Measurements from ENCODE around the gene LFNG.
"Not testable (repeated sequence)": the region's sequence is repeated elsewhere in the genome, so short reads cannot be mapped to it uniquely, and the experiment has no call there.

The LFNG gene

DNA sequence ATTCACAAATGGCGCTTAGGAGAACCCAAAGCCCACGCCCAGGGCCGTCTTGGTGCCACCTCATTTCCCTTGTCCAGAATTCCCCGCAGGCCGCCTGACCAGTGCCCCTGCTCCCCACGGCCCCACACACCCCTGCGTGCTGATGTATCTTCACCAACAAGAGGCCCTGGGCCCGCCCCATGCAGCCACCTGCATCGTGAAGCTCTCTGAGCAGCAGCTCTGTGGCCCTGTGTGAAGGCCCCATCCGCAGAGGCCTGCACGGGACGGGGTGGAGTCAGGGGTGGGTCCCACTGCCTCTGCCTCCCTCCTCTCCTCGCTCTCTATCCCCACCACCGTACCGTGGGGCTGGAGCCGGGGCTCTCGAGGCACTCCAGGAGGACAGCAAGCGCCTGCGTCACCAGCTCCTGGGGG, 21.1 kb downstream of the LFNG start:
- in situ Hi-C loops (cut with HindIII; ENCODE audit: low sequenced_read_pairs) = no loop called here

DNA sequence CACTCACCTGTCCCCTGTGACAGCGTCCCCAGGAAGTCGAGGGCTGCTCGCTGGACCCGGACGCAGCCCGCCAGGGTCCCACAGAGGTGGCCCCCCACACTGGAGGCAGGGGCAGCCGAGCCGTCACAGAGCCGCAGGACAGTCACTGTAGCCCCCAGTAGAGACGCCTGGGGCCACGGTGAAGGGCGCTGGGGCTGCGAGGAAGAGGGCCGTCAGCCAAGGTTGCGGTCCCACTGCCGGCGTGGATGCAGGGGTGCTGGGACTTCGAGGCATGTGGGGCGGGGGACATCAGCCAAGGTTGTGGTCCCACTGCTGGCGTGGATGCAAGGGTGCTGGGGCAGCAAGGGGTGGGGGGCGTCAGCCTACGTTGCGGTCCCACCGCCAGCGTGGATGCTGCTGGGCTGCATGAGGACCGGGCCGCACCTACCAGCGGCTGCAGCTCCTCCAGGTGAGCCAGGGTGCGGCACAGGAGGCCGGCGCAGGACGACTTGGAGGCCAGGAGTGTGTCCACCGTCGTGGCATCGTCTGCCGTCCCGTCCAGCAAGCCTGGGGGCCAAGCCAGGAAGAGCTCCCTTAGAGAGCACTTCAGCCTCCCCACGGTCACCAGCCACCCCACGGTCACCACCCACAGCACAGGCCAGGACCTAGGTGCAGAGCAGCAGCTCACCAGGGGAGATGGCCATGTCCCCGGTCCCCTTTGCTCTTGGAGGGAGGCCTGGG, 21.9 kb downstream of the LFNG start:
- in situ Hi-C loops (cut with HindIII; ENCODE audit: low sequenced_read_pairs) = no loop called here

DNA sequence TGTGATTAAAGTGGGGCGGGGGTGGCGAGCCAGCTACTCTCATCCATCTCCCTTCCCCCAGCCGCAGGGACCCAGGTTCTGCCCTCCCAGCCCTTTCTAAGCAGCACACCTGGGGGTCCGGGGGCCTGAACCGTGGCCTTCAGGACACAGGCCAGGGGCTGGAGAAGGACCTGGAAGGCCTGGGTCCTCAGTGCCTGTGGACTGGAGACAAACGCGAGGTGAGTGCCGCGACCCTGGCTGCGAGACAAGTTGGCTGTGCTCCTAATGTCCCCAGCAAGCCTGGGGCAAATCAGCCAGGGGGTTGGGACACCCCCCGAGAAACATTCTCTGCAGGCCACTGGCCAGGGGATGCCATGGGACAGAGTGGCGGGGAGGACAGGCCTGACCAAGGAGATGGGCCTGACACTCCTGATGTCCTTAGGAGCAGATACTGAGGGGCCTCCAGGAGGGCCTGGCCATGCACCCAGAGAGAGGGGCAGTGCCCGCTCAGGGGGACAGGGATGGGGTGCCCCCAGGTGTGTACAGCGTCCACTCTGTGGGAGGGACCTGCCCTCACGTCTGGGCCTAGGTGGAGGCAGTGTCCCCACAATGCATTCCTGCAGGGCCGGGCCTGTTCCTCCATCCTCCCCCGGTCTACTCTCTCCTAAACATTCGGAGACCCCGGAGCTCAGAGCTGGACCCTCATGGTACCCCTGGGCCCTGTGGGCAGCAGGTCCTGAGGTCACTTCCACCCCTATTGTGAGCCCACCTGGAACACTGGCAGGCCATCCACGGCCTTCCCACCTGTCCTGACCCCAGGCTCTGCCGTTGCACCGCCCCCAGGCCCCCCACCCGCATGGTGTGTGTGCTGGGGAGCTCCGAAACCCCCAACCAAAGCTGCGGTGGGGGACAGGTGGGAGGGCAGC, 22.7 kb downstream of the LFNG start:
- in situ Hi-C loops (cut with HindIII; ENCODE audit: low sequenced_read_pairs) = no loop called here

DNA sequence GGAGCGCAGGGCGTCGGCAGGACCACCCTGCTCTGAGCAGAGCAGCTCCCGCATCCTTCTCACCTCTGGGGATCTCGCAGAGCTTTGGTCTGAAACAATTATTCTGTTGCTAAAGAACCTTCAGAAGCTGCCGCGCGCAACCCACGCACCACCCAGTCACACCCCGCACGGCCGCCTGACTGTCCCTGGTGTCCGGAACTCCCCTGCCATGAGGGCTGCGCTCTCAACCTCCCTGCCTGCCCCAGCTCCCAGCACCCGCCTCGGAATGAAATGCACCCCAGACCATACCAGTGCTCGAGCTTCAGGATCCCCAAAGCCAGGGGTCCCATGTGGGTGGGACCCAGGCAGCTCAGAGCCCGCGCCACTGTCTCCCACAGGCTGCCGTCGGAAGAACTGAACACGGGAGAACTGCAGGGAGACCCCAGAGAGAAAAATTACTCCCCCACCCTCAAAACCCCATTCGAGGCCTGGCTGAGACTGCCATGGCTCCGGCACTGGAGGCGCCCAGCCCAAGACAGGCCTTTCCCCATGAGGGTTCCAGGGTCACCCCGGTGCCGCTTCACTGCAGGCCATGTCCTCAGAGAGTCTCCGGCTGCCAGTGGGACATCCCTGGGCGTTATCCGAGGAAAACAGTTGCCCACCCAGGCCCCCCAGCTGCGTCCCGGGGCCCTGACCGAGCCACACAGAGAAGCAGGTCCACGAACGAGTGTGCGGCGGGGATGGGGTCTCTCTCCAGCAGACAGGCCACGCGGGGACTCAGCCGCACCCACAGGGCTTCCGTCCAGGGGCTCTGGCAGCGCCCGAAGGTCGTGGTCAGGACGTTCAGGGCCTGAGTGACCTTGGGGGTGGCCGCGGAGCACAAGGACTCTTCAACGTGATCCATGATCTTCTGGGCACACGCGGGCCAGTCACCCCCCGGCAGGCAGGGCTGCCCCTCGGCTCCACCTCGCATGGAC, 23.6 kb downstream of the LFNG start:
- in situ Hi-C loops (cut with HindIII; ENCODE audit: low sequenced_read_pairs) = no loop called here

- in situ Hi-C loops (cut with HindIII; ENCODE audit: low sequenced_read_pairs) = no loop called here
These were observed 25.1 kb downstream of the LFNG start for GRCh38 chr7:2544541-2545188.

- in situ Hi-C loops (cut with HindIII; ENCODE audit: low sequenced_read_pairs) = no loop called here
These were observed 26.3 kb downstream of the LFNG start for GRCh38 chr7:2545746-2546425.

DNA sequence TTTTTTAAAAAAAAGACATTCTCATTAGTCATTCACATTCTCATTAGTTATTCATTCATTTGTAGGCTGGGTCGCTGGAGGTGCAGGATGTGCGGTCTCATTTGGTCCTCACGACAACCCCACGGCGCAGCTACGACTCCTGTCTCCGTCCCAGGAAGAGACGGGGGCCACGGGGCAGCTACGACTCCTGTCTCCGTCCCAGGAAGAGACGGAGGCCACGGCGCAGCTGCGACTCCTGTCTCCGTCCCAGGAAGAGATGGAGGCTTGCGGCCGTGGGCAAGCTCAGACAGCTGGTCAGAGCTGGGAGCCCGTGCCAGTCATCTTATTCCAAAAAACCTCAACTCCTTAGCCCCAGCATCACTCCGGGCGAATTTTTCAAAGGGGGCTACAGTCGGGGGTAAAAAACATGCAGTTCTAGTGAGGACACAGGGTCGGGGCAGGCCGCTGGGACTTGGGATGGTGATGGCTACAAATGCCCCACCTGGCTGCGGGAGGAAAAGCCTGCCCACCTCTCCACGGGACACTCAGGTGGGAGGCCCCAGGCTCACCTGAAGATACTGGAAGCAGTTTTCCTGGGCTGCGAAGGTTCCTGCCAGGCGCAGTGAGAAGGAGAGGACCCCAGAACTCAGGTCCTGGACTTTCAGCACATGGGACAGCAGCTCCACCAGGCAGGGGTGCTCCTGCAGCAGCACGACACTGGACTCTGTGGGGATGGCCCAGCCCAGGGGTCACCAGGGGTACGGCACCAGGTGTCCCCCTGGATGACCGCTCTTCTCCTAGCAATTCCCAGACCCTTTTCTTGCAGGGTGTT, 27.4 kb downstream of the LFNG start:
- in situ Hi-C loops (cut with HindIII; ENCODE audit: low sequenced_read_pairs) = no loop called here

- in situ Hi-C loops (cut with HindIII; ENCODE audit: low sequenced_read_pairs) = no loop called here
These were observed 31.8 kb downstream of the LFNG start for GRCh38 chr7:2551418-2551817.

DNA sequence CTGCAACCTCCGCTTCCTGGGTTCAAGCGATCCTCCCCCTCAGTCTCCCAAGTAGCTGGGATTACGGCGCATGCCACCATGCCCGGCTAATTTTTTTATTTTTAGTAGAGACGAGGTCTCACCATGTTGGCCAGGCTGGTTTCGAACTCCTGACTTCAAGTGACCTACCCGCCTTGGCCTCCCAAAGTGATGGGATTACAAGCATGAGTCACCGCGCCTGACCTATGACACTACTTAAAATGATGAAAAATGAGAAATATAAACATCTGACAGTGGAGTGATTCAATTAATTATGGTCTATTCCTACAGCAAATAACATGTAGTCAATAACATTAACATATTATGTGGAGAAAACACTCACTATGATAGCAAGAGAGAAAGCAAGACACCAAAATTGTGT, 33.5 kb downstream of the LFNG start:
- in situ Hi-C loops (cut with HindIII; ENCODE audit: low sequenced_read_pairs) = no loop called here

- in situ Hi-C loops (cut with HindIII; ENCODE audit: low sequenced_read_pairs) = no loop called here
These were observed 34.4 kb downstream of the LFNG start for GRCh38 chr7:2553831-2554581.

GRCh38 chr7:2554661-2555111, 35.1 kb downstream of the LFNG start:
- in situ Hi-C loops (cut with HindIII; ENCODE audit: low sequenced_read_pairs) = no loop called here

DNA sequence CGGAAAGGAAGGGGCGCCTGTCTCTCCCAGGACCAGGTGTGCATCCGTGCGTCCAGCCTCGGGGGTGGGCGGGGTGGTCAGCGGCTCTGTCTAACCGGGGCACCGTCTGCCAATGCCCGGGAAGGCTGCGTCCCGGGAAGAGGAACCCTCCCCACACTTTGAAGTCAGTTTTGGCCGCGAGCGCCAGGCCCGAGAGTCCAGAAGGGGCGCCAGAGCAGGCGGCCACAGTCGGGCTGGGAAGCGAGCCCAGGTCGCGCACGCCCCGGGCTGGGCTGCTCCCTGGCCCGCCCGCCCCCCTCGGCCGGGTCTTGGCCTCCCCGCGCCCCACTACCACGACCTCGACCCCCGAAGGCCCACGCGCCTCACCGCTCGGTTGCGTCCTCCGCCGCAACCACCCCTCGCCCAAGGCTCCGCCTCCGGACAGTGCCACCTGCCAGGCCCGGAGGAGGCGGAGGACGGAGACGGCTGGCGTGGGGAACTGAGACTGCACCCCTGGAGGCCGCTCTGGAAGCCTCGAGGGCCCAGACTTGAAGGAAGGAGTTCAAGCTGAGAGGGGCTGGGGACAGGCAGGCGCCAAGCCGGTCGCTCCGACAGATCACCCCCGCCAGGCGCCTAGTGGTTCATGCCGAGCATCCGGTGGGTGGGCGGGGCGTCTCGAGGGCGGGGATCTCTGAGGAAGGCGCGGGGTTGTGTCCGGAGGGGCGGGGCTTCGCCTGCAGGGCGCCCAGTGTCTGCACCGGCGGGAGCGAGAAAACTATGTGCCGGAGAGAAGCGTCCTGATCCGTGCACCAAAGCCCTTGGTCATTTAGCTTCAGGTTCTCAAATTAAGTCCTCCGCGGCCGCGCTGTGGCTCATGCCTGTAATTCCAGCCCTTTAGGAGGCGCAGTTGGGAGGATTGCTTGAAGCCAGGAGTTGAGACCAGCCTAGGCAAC, 35.8 kb downstream of the LFNG start, which contains the start of gene BRAT1:
TSS of gene BRAT1 (minus strand) at position 404 of the 932 bp plus-strand sequence. CDS start 1,093 bp downstream, outside the sequence.
- in situ Hi-C loops (cut with HindIII; ENCODE audit: low sequenced_read_pairs) = no loop called here

DNA sequence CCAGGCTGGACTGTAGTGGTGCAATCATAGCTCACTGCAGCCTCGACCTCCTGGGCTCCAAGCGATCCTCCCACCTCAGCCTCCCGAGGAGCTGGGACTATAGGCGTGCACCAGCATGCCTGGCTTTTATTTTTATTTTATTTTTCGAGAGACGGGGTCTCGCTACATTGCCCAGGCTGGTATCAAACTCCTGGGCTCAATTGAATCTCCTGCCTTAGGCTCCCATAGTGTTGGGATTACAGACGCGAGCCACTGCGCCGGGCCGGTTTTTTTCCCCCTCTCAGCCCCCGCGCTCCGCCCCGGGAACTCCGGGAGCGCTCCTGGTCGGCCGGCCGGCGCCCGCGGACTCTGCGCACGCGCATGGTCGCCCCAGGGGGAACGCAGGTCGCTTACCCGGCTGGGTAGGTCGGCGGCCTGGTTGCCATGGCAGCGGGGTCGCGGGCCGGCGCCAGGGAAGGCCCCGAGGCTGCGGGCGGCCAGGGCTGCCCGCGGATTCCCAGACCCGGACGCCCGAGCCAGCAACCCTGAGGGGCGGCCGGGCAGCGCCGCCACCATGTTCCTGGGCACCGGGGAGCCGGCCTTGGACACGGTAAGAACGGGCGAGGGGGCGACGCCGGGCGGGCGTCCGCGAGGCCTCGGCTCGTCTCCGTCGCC, 39.2 kb downstream of the LFNG start, which contains the start of gene IQCE:
TSS of gene IQCE (plus strand) at position 351 of the 654 bp plus-strand sequence. CDS start at position 554, 203 bp downstream.
- in situ Hi-C loops (cut with HindIII; ENCODE audit: low sequenced_read_pairs) = no loop called here

DNA sequence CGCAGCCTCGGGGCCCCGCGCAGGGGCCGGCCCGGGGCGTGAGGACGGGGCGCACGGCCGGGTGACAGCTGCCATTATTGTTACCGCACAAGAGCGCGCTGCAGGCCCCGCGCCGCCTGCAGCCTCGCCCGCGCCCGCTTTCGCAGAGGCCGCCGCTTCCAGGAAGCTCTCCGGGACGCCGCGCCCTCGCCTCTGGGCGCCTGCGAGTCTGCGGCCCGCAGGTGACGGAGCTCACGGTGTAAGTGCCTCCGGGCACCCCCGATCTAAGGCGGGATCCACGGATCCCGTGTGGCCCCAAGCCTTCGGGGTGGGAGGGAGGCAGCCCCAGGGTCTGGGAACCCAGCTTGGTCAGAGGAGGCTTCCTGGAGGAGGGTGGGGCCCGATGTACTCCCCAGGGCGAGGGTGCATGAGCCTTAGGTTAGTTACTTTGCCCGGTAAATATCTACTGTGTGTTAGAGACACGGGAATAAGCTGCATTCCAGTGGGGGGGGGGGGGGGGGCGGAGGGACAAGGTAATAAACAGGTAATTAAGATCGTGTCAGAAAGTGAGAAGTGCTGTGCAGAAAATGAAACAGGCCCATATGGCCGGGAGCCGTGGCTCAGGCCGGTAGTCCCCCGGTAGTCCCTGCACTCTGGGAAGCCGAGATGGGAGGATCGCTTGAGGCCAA, 39.8 kb downstream of the LFNG start:
- in situ Hi-C loops (cut with HindIII; ENCODE audit: low sequenced_read_pairs) = no loop called here

GRCh38 chr7:2563955-2564354, 44.4 kb downstream of the LFNG start:
- in situ Hi-C loops (cut with HindIII; ENCODE audit: low sequenced_read_pairs) = not testable (repeated sequence)

GRCh38 chr7:2564970-2565540, 45.5 kb downstream of the LFNG start:
- in situ Hi-C loops (cut with HindIII; ENCODE audit: low sequenced_read_pairs) = no loop called here
